Fibroblast of gingiva (primary cell): ENCODE data around the gene CYGB.
A peak's percentile ranks its signal among the peaks of the same experiment; 100 is the strongest.

Experiments
- DNase-seq: peaks from one replicate; pipeline ENCODE4 v3.0.0-alpha.2; 2011; ENCODE audit warnings: low read depth

Gene CYGB

GRCh38 chr17:76501018-76501826, 36.3 kb downstream of the CYGB start, which contains the start of gene RHBDF2:
TSS of gene RHBDF2 (minus strand) at chr17:76501423. CDS start at chr17:76481524, 19,899 bp downstream.
- peak; percentile 48 for DNase-seq

DNA sequence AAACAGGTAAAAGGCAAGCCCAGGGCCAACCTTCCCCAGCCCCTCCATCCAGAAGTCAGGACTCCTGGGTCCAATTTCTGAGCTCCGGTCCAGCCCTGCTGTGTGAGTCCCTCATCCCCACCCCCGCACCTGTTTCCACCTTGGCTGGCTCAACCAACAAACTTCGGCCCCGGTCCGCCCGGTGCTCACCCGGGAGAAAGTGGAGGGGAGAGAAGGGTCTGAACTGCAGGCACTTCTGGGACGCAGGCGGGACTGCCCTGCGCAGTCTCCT, 36.8 kb downstream of the CYGB start:
- DNase-seq = no peak

GRCh38 chr17:76500074-76500746, 37.3 kb downstream of the CYGB start:
- no peak for DNase-seq

- DNase-seq = no peak
Measured at GRCh38 chr17:76499267-76499667, 38.2 kb downstream of the CYGB start.

DNA sequence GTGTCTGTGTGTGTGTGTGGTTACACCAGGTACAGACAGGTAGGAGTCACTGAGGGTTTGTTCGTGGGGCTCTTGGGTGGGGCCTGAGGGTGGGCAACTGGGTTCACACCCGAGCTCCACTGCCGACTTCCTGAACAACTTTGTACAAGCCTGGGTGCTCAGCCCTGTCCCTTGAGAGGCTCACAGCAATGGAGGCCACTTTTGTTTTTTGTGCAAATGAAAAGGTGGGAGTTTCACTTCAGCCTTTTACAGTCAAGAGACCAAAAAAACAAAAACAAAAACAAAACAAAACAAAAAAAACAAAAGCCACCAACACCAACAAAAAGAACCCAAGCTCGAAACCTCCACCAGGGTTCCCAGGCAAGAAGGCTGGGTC, 38.6 kb downstream of the CYGB start:
- no peak for DNase-seq

DNA sequence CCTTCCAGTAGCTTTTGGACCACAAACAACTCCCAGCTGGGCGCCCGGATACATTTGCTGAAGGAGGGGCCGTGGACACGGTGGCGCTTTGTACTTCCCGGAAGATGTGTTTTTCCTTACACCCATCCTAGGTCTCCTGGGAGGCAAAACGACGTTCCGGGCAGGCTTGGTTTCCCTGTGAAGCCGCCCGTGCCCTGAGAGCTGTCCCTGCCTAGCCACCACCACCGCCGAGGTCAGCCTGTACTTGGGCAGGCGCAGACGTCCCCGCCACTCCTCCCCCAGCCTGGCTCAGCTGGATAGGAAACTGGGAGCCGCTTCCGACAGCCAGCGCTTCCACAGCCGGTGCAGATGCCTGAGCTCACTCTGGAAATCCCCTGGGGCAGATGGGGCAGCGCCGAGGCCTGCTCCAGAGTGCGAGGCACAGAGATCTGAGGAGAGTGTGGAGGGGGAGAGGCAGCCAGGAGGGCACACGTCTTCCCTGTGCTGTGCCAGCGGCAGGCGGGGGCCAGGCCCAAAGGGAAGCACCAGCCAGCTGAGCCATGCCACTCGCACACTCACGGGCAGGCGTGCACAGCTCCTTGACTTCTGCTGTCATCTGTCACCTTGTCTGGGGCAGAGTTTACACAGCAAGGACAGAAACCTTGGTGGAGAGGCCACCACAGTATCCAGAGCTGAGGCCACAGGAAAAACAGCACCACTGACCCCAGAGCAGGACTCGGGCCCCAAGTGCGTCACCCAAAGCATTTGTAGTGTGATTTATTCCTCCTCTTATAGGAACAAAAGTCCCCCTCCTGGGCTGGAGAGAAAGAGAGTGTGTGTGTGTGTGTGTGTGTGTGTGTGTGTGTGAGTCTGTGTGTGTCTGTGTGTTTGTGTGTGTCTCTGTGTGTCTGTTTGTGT, 39.3 kb downstream of the CYGB start:
- peak; percentile 71 for DNase-seq

- DNase-seq = no peak
Measured at GRCh38 chr17:76497699-76497978, 39.9 kb downstream of the CYGB start.

GRCh38 chr17:76496464-76496863, 41.0 kb downstream of the CYGB start:
- DNase-seq = no peak

- DNase-seq = no peak
Measured at GRCh38 chr17:76495663-76496400, 41.7 kb downstream of the CYGB start.

- DNase-seq = no peak
Measured at GRCh38 chr17:76493505-76494167, 43.9 kb downstream of the CYGB start.

- peak; percentile 65 for DNase-seq
Measured at GRCh38 chr17:76492989-76493501, 44.5 kb downstream of the CYGB start.

- DNase-seq = no peak
Measured at GRCh38 chr17:76492123-76492988, 45.2 kb downstream of the CYGB start.

DNA sequence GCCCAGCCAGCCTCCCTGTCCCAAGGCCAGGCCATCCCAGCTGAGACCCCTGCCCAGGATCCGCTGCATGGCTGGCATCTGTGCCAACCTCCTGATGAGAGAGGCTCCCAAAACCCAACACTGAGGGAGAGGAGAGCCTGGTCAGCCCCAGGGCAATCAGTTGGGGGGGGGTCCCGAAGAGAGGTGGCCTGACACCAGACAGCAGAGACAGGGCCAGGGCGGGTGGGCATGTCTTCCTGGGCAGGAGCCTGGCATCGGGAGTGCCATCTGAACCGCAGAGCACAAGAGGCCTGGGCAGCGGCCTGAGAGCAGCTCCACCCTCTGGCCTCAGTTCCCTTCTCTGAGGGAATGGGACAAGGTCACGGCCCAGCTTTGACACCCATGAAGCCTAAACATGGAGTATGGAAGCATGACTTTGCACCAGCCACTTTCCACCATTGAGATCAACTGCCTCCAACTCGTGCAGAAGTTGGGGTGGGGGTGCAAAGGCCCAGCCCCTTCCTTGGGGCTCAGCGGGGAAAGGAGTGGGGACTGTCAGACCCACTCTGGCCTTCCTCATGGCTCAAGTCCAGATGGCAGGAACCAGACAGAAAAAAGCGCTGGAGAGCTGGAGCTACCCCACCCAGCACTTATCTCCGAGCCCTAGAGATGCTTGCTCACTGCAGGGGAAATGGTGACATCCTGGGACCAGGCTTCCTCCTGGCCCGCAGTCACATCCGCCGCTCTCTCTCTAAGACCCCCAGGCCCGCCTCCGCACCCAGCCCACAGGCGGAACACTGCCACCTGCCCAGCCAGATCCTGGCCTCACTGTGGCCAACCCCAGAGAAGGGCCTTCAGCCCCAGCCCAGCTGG, 46.0 kb downstream of the CYGB start:
- DNase-seq = no peak

- no peak for DNase-seq
Measured at GRCh38 chr17:76490112-76490710, 47.3 kb downstream of the CYGB start.

DNA sequence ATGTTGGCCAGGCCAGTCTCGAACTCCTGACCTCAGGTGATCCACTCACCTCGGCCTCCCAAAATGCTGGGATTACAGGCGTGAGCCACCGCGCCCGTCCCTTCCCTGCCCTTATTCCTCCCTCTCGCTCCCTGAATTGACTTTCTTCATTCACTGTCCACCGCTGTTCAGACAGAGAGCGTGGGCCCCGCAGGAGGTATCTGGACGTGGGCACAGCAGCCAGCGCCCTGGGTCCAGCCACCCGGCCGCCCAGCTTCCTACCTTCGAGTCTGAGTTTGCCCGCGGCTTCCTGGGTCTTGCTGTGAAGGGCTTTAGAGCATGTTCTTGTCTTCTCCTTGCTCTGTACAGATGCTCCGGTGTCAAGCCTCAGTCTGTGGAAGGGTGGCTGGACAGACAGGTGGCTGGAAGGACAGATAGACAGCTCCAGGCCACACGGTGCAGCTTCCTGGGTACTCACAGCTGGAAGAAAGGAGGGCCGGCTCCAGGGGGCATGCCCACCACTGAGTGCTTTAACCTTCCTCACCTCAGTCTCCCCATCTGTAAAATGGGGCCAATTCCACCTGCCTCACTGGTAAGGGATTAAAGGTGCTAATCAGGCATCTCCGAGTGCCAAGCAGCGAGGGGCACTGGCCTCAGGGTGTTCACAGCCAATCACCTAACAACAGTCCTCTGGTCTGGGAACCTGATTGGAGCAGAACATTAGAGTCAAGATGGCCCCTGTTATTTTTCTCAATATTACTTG, 49.9 kb downstream of the CYGB start:
- no peak for DNase-seq

DNA sequence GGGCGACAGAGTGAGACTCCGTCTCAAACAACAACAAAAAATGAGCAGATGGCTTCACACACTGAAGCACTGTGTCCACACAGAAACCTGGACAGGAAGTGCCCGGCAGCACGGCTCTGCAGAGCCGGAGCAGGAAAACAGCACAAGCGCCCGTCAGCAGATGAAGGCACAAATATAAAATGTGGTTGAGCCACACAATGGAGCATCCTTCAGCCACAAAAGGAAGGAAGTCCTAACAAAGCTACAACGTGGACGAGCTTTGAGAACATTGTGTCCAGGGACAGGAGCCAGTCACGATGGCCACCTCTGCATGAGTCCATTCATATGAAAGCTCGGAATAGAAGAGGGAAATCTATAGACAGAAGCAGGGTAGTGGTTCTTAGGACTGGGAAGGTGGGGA, 51.9 kb downstream of the CYGB start:
- DNase-seq = no peak

- DNase-seq = no peak
Measured at GRCh38 chr17:76484228-76484725, 53.2 kb downstream of the CYGB start.

GRCh38 chr17:76481071-76481655, 56.3 kb downstream of the CYGB start:
- DNase-seq = no peak
